ENCODE data around the gene HLCS. TPM values are rescaled to one million over a fixed set of nuclear protein-coding genes. Genes with fewer than 3 reads are reported as not detected.

Gene HLCS
- total RNA-seq, 1 donor, result 59.7 TPM

GRCh38 chr21:36852864-36853263 is 113.6 kb downstream of the HLCS start:
- Histone ChIP-seq H3K27ac (ENCODE audit: low read depth, low read length) (no peak overlapping the region), H3K79me2 (ENCODE audit: insufficient read depth, low read length) (peaks cover 2% of the 10 kb centered on the region), H4K20me1 (ENCODE audit: insufficient read depth, low read length) (no peaks in the 10 kb centered on the region), H3K4me2 (ENCODE audit: insufficient read depth, low read length) (no peak overlapping the region), H3K36me3 (ENCODE audit: insufficient read depth, low read length) (no peaks in the 10 kb centered on the region), H3K4me3 (ENCODE audit: insufficient read depth, low read length) (no peak overlapping the region), H2AFZ (ENCODE audit: low read length) (no peak overlapping the region), H3K4me1 (ENCODE audit: insufficient read depth, low read length) (peaks cover 7% of the 10 kb centered on the region), H3K27me3 (ENCODE audit: insufficient read depth, low read length) (no peaks in the 10 kb centered on the region), H3K9me3 (ENCODE audit: low read depth, low read length) (no peaks in the 10 kb centered on the region)
- no peak for DNase-seq (ENCODE audit: insufficient read length, low spot score, missing footprints)
- TF ChIP-seq CTCF (IDR thresholded peaks at IDR 0.05; ENCODE audit: extremely low read depth, low read depth, low read length), result no peak

GRCh38 chr21:36852293-36852692 is 114.2 kb downstream of the HLCS start:
- no peak overlapping the region for H2AFZ ChIP-seq (ENCODE audit: low read length)
- H3K4me2 ChIP-seq (ENCODE audit: insufficient read depth, low read length), result no peak overlapping the region
- no peak overlapping the region for H3K27ac ChIP-seq (ENCODE audit: low read depth, low read length)
- no peak for DNase-seq (ENCODE audit: insufficient read length, low spot score, missing footprints)
- no peaks in the 10 kb centered on the region for H3K36me3 ChIP-seq (ENCODE audit: insufficient read depth, low read length)
- no peaks in the 10 kb centered on the region for H3K27me3 ChIP-seq (ENCODE audit: insufficient read depth, low read length)
- TF ChIP-seq CTCF (IDR thresholded peaks at IDR 0.05; ENCODE audit: extremely low read depth, low read depth, low read length), result no peak
- H3K4me3 ChIP-seq (ENCODE audit: insufficient read depth, low read length), result no peak overlapping the region
- no peaks in the 10 kb centered on the region for H4K20me1 ChIP-seq (ENCODE audit: insufficient read depth, low read length)
- peaks cover 10% of the 10 kb centered on the region for H3K4me1 ChIP-seq (ENCODE audit: insufficient read depth, low read length)
- no peaks in the 10 kb centered on the region for H3K9me3 ChIP-seq (ENCODE audit: low read depth, low read length)
- H3K79me2 ChIP-seq (ENCODE audit: insufficient read depth, low read length), result peaks cover 2% of the 10 kb centered on the region

- Histone ChIP-seq H3K9me3 (ENCODE audit: low read depth, low read length) (no peaks in the 10 kb centered on the region), H3K4me1 (ENCODE audit: insufficient read depth, low read length) (peaks cover 18% of the 10 kb centered on the region), H3K4me3 (ENCODE audit: insufficient read depth, low read length) (no peak overlapping the region), H3K36me3 (ENCODE audit: insufficient read depth, low read length) (no peaks in the 10 kb centered on the region), H3K4me2 (ENCODE audit: insufficient read depth, low read length) (no peak overlapping the region), H3K27ac (ENCODE audit: low read depth, low read length) (no peak overlapping the region), H3K27me3 (ENCODE audit: insufficient read depth, low read length) (no peaks in the 10 kb centered on the region), H4K20me1 (ENCODE audit: insufficient read depth, low read length) (no peaks in the 10 kb centered on the region), H2AFZ (ENCODE audit: low read length) (no peak overlapping the region), H3K79me2 (ENCODE audit: insufficient read depth, low read length) (peaks cover 2% of the 10 kb centered on the region)
- no peak for DNase-seq (ENCODE audit: insufficient read length, low spot score, missing footprints)
- no peak for TF ChIP-seq CTCF (IDR thresholded peaks at IDR 0.05; ENCODE audit: extremely low read depth, low read depth, low read length)
These were observed 115.3 kb downstream of the HLCS start for GRCh38 chr21:36851121-36851520.

GRCh38 chr21:36850372-36850771 is 116.1 kb downstream of the HLCS start:
- Histone ChIP-seq H3K27ac (ENCODE audit: low read depth, low read length) (no peak overlapping the region), H3K79me2 (ENCODE audit: insufficient read depth, low read length) (peaks cover 2% of the 10 kb centered on the region), H2AFZ (ENCODE audit: low read length) (no peak overlapping the region), H3K4me2 (ENCODE audit: insufficient read depth, low read length) (no peak overlapping the region), H3K4me3 (ENCODE audit: insufficient read depth, low read length) (no peak overlapping the region), H3K4me1 (ENCODE audit: insufficient read depth, low read length) (peaks cover 18% of the 10 kb centered on the region), H3K27me3 (ENCODE audit: insufficient read depth, low read length) (no peaks in the 10 kb centered on the region), H3K9me3 (ENCODE audit: low read depth, low read length) (no peaks in the 10 kb centered on the region), H3K36me3 (ENCODE audit: insufficient read depth, low read length) (no peaks in the 10 kb centered on the region), H4K20me1 (ENCODE audit: insufficient read depth, low read length) (no peaks in the 10 kb centered on the region)
- DNase-seq (ENCODE audit: insufficient read length, low spot score, missing footprints), result no peak
- no peak for TF ChIP-seq CTCF (IDR thresholded peaks at IDR 0.05; ENCODE audit: extremely low read depth, low read depth, low read length)

Measured in osteoblast (primary cell).